Skin of body (tissue), 2 donors: ENCODE results near the gene ABHD17A. TPM values are rescaled to one million over a fixed set of nuclear protein-coding genes. Genes with fewer than 3 reads are reported as not detected.
"Not testable (repeated sequence)": the region's sequence is repeated elsewhere in the genome, so short reads cannot be mapped to it uniquely, and the experiment has no call there.

Experiments used
- DNase-seq: peaks from one replicate; lab custom pipeline; 2025; lab: John Stamatoyannopoulos, UW
- total RNA-seq: library from RNA; depleted of rRNA; stranded (reverse); fragments of >200 nt; gene quantifications from one replicate; pipeline ENCODE4 v1.2.3, GENCODE V29; 2014

The ABHD17A gene
- total RNA-seq, 1 donor from 2014 or later: 28.3 TPM

DNA sequence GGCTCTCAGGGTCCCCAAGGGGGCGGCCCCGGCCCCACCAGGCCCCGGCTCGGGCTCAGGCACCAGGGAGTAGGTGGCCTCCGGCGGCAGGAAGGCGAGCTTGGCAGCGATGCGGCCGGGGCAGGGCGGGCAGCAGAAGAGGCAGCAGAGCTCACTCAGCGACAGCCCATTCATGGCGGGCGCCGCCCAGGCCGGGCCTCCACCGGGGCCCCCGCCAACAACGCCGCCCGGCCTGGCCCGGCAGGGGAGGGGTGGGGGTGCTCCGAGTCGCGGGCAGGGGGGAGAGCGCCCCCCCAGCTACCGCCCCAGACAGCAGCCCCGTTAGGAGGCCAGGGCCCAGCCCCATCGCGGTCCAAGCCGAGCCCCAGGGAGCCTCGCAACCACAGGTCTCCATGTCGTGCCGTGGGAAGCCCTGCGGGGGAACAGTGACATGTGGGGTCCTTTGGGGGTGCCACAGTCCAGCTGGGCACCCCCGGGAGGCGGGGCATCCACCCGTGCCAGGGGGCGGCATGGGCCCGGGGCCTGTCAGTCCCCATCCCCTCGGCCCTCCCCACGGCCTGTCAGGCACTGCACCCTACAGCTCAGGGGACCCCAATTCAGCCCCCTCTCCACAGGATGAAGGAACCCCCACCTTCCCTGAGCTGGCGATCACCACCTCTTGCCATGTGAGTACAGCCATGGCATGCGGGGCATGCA lies 3.8 kb downstream of the ABHD17A start:
- not testable (repeated sequence) for DNase-seq

DNA sequence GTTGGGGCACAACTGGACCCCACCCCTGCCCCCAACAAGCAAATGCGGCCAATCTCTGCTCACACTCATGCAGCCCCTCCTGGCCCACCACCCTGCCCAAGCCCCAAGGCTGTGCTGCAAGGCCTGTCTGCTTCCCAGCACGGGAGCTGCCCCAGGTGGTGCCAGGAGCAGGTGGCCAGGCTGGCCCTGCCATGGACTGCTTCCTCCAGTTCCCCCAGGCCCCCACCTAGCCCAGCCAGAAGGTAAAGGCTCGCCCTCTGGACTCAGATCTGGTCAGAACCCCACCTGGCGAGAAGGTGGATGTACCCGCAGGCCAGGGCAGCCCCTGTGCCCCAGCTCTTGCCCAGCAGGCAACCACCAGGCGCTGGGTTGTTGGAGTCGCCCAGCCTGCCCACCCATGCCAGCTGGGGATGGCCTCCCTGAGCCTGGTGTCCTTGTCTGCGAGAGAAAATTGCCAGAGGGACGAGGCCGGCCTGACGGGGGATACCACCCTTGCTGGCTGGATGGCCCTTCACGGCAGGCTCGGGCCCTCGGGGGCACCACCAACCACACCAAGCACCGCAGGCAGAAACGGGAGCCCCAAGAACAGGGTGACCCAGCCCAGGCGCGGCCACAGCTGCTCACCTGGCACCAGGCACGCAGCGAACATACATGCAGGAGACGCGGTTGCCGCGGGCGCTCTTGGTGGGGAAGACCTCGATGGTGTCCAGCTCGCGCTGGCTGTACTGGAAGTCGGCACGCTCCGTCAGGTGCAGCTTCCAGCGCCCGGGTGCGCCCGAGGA lies 4.5 kb downstream of the ABHD17A start:
- DNase-seq: no peak

DNA sequence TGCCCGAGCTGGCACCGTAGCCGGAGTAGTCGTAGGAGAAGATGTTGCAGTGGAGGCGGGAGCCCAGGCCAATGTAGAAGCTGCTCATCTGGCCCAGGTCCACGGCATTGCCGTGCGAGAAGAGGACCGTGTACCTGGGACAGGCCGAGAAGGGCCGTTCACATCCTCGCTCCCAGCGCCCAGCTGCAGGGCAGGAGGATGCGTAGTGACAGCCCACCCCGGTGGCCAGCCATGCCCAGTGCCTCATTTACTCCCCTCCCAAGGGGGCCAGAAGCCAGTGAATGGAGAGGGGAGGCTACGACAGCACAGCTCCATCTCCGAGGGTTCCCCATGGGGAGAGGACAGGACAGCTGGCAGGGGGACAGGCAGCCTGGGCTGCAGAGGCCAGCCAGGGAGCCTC lies 5.3 kb downstream of the ABHD17A start:
- DNase-seq: not testable (repeated sequence)

DNA sequence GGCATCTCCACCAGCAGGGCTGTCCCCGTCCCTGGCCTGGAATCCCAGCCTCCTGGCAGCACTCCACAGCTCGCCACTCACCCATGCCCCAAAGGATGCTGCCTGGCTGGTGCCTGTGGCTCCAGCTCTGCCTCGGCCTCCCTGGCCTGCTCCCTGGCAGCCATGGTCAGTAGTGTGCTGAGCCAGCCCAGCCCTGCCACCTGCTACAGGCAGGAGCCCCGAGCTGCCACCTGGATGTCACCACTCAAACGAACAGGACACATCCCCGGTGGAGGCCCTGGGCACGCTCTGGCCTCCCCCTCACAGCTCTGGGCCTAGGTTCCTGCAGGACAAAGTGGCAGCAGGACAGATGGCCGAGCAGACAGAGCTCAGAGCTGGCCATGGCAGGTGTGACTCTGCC lies 6.7 kb downstream of the ABHD17A start:
- not testable (repeated sequence) for DNase-seq

DNA sequence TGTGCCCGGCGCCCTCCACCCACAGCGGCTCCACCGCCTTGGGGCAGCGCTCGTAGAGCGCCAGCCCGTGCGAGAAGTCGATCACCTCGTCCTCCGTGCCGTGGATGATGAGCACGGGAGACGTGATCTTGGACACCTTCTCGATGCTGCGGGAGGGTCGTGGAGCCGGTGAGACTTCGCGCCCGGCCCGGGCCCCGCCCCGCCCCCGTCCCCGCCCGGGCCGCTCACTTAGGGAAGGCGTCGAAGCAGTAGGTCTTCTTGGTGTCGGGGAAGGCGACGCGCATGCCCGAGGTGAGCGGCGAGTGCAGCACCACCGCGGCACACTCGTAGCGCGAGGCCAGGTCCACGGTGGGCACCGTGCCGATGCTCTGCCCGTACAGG lies 8.0 kb downstream of the ABHD17A start:
- DNase-seq: not testable (repeated sequence)

DNA sequence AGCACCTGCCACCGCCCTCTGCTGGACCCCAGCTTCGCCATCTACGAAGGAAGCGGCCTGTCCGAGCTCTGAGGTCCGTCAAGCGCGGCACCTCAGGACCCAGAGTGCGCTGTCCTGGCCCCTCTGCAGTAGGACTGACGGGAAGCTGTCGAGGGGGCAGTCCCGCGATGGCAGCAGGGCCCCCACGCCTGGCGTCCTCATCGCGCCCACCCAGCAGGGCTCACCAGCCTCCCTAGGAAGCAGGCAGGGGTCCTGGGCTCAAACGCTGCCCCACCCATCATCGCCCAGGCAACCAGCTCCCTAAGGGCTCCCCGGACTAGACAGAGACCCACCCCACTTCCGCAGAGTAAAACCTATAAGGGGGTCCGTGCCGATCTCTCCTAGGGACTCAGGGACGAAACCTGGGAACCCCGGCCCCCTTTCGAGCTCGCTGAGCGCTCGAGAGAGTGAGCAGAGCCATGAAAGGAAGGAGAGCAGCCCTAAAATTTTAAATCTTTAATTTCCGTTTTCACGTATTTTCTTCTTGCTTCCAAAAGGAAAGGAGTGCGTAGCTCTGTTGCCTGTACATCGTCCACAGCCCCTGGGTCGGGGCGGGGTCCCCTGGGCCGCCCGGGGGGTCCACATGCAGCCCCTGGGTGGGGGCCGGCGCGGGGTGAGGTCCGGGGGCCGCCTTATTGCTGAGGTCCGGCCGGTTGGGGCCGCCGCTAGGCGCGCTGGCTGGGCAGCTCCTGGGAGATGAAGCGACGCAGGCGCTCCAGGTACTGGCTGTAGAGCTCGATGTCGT lies 8.6 kb downstream of the ABHD17A start:
- DNase-seq: not testable (repeated sequence)

DNA sequence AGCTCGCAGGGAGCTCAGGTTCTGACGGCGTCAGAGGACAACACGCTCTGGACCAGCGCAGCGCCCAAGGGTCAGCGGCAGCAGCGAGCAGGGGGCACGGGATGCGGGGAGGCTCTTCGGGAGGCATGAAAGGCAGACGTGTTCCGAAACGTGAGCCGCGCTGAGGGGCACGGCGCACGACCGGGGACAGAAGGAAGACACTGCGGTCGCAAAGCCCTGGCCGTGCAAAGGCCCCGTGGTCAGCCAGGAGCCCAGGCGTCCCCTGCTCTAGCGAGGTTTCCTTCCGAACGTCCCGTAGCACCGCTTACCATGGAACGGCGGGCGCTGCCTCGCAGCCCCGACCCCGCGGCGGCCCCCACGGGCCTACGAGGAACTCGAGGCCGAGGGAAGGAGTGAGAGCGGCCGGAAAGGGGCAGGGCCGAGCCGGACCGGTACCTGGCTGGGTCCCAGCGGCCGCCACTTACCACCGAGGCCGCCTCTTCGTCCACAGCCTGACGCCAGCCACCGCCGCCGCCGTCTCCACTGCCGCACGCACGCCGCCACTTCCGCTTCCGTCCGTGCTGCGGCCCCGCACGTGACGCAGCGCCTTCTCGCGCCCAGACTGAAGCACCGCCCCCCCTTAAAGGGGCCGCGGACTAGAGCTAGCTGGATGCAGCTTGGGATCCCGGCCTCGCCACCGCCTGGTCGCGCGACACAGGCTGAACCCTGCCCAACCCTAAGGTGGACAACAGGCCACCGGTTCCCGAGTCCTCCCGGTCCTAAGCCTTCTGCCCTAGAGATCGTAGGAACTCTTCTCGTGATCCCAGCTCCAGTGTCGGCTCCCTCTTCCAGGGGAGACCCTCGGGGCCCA lies 9.4 kb downstream of the ABHD17A start:
- peak; percentile 80 for DNase-seq

DNA sequence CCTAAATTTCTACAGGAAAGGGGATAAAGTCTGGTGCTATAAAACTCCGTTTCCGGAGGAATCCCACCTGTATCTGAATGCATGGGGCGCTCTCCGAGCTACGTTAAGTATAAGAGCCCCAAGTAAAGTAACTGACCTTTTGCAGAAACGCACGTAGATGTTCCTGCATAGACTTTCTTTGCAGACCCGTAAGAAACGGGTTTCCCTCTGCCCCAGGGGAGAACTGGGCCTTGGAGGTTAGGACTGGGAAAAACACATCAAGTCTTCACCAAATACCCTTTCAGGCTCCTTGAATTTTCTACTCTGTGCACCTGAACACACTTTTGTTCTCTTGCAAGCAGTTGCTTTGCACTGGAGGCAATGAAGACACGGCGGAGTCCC lies 10.0 kb downstream of the ABHD17A start:
- not testable (repeated sequence) for DNase-seq

DNA sequence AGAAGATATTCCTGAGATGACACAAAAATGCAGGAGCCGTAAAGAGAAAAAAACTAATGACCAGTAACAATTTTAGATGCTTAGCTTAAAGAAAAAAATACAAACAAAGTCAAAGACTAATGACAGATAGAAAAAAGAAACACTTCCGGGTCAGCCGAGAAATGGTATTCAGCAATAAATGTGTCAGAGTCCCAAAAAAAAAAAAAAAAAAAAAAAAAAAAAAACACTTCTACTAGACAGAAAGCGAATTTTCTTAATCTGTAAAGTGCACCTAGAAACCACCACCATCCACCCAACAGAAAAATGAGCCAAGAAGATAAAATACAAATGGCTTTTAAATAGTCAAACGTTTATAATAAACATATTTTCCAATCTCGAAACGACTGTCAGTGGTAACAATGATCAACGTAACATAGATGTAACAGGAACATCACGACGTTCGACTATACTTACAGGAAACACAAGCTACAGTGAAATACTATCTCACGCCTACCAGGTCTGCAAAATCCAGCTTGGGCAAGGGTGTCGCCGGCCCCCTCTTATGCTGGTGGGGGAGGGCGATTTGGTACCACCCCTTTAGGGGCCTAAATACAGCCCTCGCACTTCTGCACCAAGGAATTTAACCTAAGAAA lies 10.6 kb downstream of the ABHD17A start:
- no peak for DNase-seq

DNA sequence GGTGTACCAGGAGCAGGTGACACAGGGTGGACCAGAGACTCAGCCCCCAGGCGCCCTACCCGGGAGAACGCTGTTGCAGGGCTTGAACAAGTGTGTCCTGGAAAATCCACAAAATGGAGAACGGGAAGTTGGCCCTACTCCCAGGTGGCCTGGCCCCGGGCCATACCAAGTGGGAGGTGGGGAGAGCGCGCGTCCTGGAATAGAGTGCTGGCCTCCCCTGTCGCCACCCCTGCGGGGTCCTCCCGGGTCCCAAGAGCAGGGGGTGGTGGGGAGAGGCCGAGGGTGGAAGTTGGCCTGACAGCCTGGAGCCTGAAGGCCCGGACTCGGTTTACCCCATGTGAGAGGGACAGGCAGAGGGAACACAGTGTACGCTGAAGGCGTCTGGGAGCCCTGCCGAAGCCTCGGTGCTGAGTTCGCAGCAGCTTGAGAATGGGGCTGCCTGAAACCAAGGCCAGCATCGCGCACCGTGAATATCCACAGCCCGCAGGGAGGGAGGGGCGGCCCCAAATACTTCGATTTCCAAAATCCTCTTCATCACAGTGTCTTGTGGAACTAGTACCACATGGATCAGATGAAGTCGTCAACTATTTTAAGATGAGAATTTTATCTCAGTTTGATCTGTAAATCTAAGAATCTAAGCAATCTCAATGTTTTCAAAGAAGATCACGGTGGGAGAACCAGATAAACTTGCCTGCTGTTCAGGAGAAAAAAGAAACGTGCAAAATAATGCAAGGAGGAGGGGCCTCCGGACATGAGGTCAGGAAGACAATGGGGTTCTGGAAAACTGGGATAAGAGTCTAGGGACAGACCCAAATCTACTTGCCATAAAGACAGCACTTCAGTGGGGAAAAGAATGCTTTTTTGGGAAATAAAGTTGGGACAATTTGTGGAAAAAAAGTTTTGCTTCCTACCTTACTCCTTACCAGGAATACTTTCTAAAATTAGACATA lies 11.5 kb downstream of the ABHD17A start:
- no peak for DNase-seq

DNA sequence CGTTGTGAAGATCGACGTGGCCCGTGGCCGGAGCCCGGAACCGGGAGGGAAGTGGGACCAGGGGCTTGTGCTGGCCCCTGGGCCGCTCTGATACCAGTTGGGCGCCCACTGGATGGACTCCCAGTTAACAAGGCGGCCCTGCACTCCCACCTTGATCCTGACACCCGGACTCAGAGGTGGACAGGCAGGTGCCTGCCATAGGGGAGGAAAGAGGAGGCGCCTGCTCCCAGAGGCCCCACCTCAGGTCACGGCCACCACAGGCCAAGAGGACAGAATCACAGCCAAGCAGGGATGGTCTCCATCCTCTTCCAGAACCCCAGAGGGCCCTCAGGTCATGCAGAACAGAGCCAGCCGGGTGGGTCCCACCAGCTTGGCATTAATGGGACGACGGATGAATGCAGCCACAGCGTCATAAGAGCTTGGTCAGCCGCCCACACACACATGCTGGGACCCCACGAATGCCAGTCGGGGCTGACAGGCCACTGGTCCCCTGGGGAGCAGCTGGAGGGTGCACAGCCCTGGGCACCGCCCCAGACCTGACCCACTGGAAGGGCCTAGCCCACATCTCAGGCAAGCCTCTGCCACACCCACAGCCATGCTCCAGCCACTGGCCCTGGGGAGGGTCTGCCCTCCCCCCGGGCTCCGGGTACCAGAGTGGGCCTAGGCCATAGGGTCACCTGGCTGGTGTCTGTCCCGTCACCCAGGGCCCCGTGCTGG lies 12.3 kb downstream of the ABHD17A start:
- DNase-seq: no peak

DNA sequence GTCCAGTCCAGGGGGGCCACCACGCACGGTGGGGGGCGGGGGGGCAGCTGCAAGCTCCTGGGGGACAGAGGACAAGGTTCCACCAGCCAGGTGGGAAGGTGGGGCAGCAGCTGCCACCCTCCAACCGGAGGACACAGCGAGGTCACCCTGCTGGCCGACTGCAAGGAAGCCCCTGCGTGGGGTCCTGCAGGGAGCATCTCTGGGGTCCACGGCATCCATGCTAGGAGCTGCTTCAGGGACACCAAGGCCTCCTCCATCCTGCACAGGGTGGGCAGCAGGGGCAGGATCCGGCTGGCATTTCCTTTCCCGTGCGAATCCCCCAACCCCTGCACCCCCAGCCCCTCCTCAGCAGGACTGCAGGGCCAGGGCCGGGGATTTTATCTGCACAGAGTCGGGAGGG lies 13.7 kb downstream of the ABHD17A start:
- no peak for DNase-seq

DNA sequence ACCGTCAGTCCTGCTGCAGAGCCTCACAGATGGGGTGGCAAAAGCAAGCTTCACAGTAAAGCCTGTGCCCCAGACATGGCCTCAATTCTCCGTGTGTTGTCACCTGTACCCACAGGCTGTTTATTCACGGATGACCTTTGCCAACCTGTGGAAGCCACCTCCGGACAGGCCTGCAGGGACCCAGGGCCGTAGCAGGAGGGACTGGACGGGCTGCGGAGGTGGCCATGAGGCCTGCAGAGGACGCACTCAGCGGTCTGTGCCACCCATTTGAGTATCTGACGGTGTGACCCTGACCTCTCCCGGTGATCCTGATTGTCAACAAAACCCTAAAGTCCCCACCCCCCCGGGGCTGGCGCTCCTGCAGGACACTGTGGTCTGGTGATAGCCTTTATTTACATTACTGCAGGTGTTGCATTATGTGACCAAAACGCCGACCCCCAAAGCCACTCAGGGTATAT lies 14.1 kb downstream of the ABHD17A start:
- no peak for DNase-seq

DNA sequence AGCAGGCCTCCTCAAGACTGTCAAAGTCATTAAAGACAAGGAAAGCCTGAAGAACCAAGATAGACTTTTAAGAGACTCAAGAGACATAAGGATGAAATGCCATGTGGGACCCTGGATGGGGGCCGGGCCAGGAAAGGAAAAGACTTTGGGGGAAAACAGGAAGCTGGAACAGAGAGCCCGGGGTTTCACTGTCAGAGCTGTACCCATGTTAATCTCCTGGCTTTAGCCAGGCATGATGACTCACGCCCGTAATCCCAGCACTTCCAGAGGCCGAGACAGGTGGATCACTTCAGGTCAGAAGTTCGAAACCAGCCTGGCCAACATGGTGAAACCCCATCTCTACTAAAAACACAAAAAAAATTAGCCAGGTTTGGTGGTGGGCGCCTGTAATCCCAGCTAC lies 16.3 kb downstream of the ABHD17A start:
- no peak for DNase-seq

DNA sequence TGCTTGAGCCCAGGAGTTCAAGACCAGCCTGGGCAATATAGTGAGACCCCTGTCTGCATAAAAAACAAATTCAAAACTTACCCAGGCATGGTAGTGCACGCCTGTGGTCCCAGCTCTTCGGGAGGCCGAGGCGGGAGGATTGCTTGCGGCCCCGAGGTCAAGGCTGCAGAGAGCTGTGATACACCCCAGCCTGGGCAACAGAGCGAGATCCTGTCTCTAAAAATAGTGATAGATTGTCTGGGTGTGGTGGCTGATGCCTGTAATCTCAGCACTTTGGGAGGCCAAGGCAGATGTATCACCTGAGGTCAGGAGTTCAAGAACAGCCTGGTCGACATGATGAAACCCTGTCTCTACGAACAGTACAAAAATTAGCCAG lies 18.0 kb downstream of the ABHD17A start:
- DNase-seq: no peak

DNA sequence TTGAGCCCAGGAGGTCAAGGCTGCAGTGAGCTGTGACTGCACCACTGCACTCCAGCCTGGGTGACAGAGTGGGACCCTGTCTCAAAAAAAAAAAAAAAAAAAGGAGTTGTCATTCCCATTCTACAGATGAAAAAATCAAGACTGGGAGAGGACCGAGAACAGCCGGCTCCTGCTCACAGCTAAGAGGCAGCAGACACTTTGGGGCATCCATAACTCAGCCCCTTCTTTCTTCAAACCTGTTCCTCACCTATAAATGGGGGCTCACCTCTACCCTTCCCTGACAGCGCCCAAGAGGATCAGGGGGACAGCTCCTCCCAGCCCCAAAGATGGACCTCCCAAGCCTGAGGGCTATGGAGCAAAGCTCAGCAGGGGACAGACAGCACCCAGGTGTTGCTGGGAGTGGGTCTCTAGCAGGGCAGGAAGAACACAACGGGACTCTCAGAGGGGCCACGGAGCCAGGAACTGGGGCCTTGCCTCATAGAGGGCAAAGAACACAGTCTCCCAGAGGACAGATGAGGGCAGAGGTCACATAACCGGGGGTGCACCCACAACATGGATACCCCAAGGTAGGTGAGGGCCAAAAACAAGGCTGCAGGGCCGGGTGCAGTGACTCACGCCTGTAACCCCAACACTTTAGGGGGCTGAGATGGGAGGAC lies 18.5 kb downstream of the ABHD17A start:
- DNase-seq: no peak

DNA sequence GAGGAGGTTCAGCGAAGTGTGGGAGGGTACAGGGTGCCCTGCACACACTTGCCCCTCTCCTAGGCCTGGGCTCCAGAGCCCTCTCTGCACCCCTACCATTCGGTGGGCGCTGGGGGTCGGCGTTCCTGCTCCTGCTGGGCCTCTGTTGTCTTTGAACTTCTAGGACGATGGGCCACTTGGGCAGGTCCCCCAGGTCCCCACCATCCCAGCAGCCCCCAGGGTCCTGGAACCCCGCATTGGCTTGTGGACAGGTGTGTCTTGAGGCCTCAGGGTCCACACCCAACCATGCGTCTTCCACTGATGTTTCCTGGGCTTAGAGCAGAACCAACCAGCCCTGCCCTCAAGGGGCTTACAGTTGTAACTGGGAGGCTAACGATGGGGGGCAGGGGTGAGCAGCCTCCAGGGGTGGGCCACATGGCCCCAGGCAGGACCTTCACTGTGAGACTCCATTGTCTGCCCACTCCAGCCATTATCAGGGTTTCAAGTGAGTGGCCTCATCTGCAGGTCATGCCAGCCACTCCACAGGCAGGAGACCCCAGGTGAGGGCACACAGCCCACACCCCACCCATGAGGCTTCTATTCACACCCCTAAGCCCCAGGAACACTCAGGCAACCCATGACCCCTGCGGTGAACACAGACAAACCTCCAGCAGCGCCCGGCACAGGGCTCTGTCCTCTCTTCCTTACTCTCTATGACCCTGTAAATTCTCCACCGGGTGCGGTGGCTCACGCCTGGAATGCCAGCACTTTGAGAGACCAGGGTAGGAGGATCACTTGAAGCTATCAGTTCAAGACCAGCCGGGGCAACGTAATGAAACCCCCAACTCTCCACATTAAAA lies 19.9 kb downstream of the ABHD17A start:
- DNase-seq: no peak
